Embryonic facial prominence (tissue), 1 donor: Measurements from ENCODE around the gene COL26A1.
"Not testable (repeated sequence)": the region's sequence is repeated elsewhere in the genome, so short reads cannot be mapped to it uniquely, and the experiment has no call there.

Experiments
- DNase-seq: peaks from one replicate; pipeline ENCODE4 v3.0.0-alpha.2; 2016; ENCODE audit errors: extremely low spot score

The COL26A1 gene

GRCh38 chr7:101550641-101551541, 188.2 kb downstream of the COL26A1 start:
- DNase-seq = no peak

GRCh38 chr7:101553018-101553770, 190.5 kb downstream of the COL26A1 start:
- DNase-seq = no peak

- no peak for DNase-seq
Measured at GRCh38 chr7:101553771-101554445, 191.2 kb downstream of the COL26A1 start.

GRCh38 chr7:101554584-101555268, 192.1 kb downstream of the COL26A1 start:
- DNase-seq = no peak

- DNase-seq = no peak
Measured at GRCh38 chr7:101555269-101555920, 192.7 kb downstream of the COL26A1 start.

- DNase-seq = no peak
Measured at GRCh38 chr7:101555921-101556275, 193.2 kb downstream of the COL26A1 start.

- DNase-seq = no peak
Measured at GRCh38 chr7:101556453-101556968, 193.8 kb downstream of the COL26A1 start.

- DNase-seq = no peak
Measured at GRCh38 chr7:101557421-101557820, 194.7 kb downstream of the COL26A1 start.

GRCh38 chr7:101557978-101558741, 195.5 kb downstream of the COL26A1 start:
- no peak for DNase-seq

GRCh38 chr7:101558742-101559325, 196.2 kb downstream of the COL26A1 start:
- DNase-seq = no peak

- DNase-seq = no peak
Measured at GRCh38 chr7:101559586-101559985, 196.9 kb downstream of the COL26A1 start.

GRCh38 chr7:101560021-101560420, 197.3 kb downstream of the COL26A1 start:
- not testable (repeated sequence) for DNase-seq

- no peak for DNase-seq
Measured at GRCh38 chr7:101560856-101561255, 198.2 kb downstream of the COL26A1 start.

- DNase-seq = not testable (repeated sequence)
Measured at GRCh38 chr7:101561293-101561692, 198.6 kb downstream of the COL26A1 start.

GRCh38 chr7:101562531-101563197, 200.0 kb downstream of the COL26A1 start:
- DNase-seq = no peak

GRCh38 chr7:101563198-101563901, 200.7 kb downstream of the COL26A1 start:
- no peak for DNase-seq

- DNase-seq = no peak
Measured at GRCh38 chr7:101563943-101564777, 201.5 kb downstream of the COL26A1 start.

- DNase-seq = no peak
Measured at GRCh38 chr7:101564778-101565211, 202.1 kb downstream of the COL26A1 start.
